Testis (tissue), 3 donors: ENCODE results near the gene DPYD. TPM values are rescaled to one million over a fixed set of nuclear protein-coding genes. Genes with fewer than 3 reads are reported as not detected.

Experiments used
- DNase-seq: peaks from one replicate; pipeline ENCODE4 v3.0.0-alpha.2; 2019
- H3K27ac ChIP-seq, 2 donors: fragments of 200-600 bp; sonication (generic); one replicate each; pipeline ENCODE4 v1.5.1; 2019
- H3K27me3 ChIP-seq: fragments of 200-600 bp; sonication (generic); one replicate; pipeline ENCODE4 v1.5.1; 2019
- H3K36me3 ChIP-seq: fragments of 200-600 bp; sonication (generic); one replicate; pipeline ENCODE4 v1.5.1; 2017; ENCODE audit warnings: low read depth; ENCODE audit errors: missing control alignments
- H3K4me1 ChIP-seq: fragments of 200-600 bp; sonication (generic); one replicate; pipeline ENCODE4 v1.5.1; 2019
- H3K4me3 ChIP-seq, 2 donors: fragments of 200-600 bp; sonication (generic); one replicate each; pipeline ENCODE4 v1.5.1; 2017 to 2019
- H3K9me3 ChIP-seq: fragments of 200-600 bp; sonication (generic); one replicate; pipeline ENCODE4 v1.5.1; 2017
- POLR2A ChIP-seq: fragments of 450-650 bp; IDR thresholded peaks from one replicate; pipeline ENCODE4 v1.6.1; 2017; ENCODE audit warnings: antibody characterized with exemption, mild to moderate bottlenecking, moderate library complexity
- WGBS, 2 donors: methylation state at CpG; one replicate each; pipeline ENCODE4 v1.1.5; 2018; 5-methylcytosine and 5-hydroxymethylcytosine counted together
- intact Hi-C: fragments of 100-400 bp; cut with DNase I; formaldehyde crosslinking; loops from one replicate; pipeline ENCODE4 v1.15.1; 2023; ENCODE audit warnings: low total_unique reads
- polyA plus RNA-seq: library from polyadenylated mRNA; stranded (reverse); fragments of 350-450 nt; fragmentation: Illumina TruSeq; extraction: RNeasy Lipid Tissue Mini Kit (QIAGEN cat#74804); gene quantifications from one replicate; pipeline ENCODE4 v1.2.3, GENCODE V29; 2014; ENCODE audit warnings: low read depth, low replicate concordance; ENCODE audit not compliant: insufficient read depth
- total RNA-seq, 2 donors: library from RNA; depleted of rRNA; stranded (reverse); fragments of >200 nt; gene quantifications; one replicate each; pipeline ENCODE4 v1.2.3, GENCODE V29; 2016
- TF ChIP-seq, protein P1 (sequence below), 3 experiments: fragments of 450-650 bp in 2 of 3; fragments of 200-600 bp in 1 of 3; sonication (generic) in 1 of 3; IDR thresholded peaks; one replicate each; pipeline ENCODE4 v1.5.1; 2016 to 2019; ENCODE audit warnings: antibody characterized with exemption in 3 of 3, mild to moderate bottlenecking in 2 of 3, moderate library complexity in 1 of 3

Gene DPYD
- total and polyA plus RNA-seq, 3 donors from 2014 or later = 6.7 to 14.7 (median 11.5) TPM

DNA sequence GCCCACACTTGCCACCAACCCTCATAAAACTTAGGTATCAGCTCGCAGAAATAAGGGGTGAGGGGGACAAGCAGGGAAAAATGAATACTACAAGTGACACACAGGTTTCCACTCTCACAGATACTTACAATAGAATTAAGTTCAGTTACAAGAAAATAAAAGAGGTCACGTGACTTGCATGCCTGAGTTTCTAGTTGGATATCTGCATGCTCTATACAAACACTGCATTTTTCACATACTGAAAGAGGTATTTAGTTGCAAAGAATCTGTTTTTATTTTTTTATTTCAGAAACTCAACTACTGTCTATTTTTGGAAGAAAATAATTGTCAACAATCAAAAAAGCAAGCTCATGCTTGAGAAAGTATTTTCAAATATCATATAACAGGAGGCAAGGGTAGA, 43.5 kb downstream of the DPYD start:
- intact Hi-C loops = no loop called here
- H3K4me1 ChIP-seq = no peaks in the 10 kb centered on the region
- TF ChIP-seq, protein P1, sequence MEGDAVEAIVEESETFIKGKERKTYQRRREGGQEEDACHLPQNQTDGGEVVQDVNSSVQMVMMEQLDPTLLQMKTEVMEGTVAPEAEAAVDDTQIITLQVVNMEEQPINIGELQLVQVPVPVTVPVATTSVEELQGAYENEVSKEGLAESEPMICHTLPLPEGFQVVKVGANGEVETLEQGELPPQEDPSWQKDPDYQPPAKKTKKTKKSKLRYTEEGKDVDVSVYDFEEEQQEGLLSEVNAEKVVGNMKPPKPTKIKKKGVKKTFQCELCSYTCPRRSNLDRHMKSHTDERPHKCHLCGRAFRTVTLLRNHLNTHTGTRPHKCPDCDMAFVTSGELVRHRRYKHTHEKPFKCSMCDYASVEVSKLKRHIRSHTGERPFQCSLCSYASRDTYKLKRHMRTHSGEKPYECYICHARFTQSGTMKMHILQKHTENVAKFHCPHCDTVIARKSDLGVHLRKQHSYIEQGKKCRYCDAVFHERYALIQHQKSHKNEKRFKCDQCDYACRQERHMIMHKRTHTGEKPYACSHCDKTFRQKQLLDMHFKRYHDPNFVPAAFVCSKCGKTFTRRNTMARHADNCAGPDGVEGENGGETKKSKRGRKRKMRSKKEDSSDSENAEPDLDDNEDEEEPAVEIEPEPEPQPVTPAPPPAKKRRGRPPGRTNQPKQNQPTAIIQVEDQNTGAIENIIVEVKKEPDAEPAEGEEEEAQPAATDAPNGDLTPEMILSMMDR (IDR thresholded peaks at IDR 0.05) = no peak
- no peak for DNase-seq
- H3K4me3 ChIP-seq = no peak overlapping the region
- no peaks in the 10 kb centered on the region for H3K9me3 ChIP-seq
- H3K27me3 ChIP-seq = no peaks in the 10 kb centered on the region
- no peak overlapping the region for H3K27ac ChIP-seq
- 90 to 94% methylated on average over 2 of the region's 2 CpGs for WGBS, 2 donors
- H3K36me3 ChIP-seq = no peaks in the 10 kb centered on the region

- TF ChIP-seq POLR2A = no peak
- TF ChIP-seq, protein P1 (IDR thresholded peaks at IDR 0.05) = no peak
- no peaks in the 10 kb centered on the region for H3K36me3 ChIP-seq
These were observed 44.8 kb downstream of the DPYD start for GRCh38 chr1:97875996-97876395.

DNA sequence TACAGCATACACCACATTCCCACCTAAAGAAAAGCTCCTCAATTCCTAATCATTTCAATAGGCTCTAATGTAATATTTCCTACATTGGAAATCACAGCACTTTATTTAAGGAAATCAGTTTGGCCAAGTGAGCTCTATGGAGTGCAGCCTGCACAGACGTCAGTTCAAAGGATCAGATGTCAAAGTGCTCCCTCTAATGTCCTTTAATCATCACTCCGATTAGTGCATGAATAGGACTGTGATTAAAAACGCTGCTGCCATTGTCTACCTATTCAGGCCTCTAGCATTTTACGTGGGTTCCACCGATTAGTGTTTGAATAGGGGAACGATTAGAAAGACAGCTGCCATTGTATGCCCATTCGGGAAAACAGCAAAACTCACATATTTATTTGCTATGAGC, 50.2 kb downstream of the DPYD start:
- DNase-seq = no peak
- Histone ChIP-seq H3K27ac (no peak overlapping the region), H3K27me3 (no peaks in the 10 kb centered on the region), H3K4me3 (no peak overlapping the region), H3K9me3 (no peaks in the 10 kb centered on the region), H3K4me1 (no peaks in the 10 kb centered on the region), H3K36me3 (no peaks in the 10 kb centered on the region)
- intact Hi-C loops = no loop called here
- TF ChIP-seq POLR2A = no peak
- TF ChIP-seq, protein P1 (IDR thresholded peaks at IDR 0.05) = no peak
- WGBS, 2 donors = 84 to 86% methylated on average over 7 of the region's 7 CpGs

More at GRCh38 chr1:97875996-97876395, 44.8 kb downstream of the DPYD start:
- 97 to 98% methylated on average over 3 of the region's 3 CpGs for WGBS, 2 donors
- no peaks in the 10 kb centered on the region for H3K9me3 ChIP-seq
- no peaks in the 10 kb centered on the region for H3K4me1 ChIP-seq
- no peak overlapping the region for H3K27ac ChIP-seq
- intact Hi-C loops = no loop called here
- no peak for DNase-seq
- H3K4me3 ChIP-seq = no peak overlapping the region
- no peaks in the 10 kb centered on the region for H3K27me3 ChIP-seq

DNA sequence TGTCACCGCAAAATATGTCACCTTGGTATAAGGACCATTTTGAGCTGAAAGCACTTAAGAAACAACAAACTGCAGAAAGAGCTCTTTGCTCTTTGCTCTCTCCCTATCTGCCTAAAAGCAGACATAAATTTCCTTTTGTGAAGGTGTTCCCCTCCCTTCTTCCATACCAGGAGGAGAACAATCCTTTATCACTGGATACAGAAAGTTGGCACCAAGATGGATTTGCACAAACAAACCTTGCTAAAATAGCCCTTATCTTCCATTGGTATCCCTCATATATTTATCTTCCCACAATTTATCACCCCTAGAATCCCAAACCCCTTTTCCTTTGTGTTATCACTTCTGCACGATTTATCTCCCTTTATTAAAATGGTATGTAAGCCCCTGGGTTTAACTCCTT, 51.4 kb downstream of the DPYD start:
- no peaks in the 10 kb centered on the region for H3K4me1 ChIP-seq
- H3K27me3 ChIP-seq = no peaks in the 10 kb centered on the region
- no peak for DNase-seq
- no peaks in the 10 kb centered on the region for H3K9me3 ChIP-seq
- WGBS, 2 donors = 24 to 33% methylated on average over 2 of the region's 2 CpGs
- H3K36me3 ChIP-seq = no peaks in the 10 kb centered on the region
- no peak overlapping the region for H3K27ac ChIP-seq
- no peak overlapping the region for H3K4me3 ChIP-seq
- no peak for TF ChIP-seq POLR2A
- TF ChIP-seq, protein P1 (IDR thresholded peaks at IDR 0.05) = no peak
- intact Hi-C loops = no loop called here

GRCh38 chr1:97867127-97867526, 53.7 kb downstream of the DPYD start:
- Histone ChIP-seq H3K27me3 (no peaks in the 10 kb centered on the region), H3K27ac (no peak overlapping the region), H3K4me3 (no peak overlapping the region), H3K36me3 (no peaks in the 10 kb centered on the region), H3K4me1 (no peaks in the 10 kb centered on the region), H3K9me3 (no peaks in the 10 kb centered on the region)
- no peak for DNase-seq
- WGBS, 2 donors = 85 to 86% methylated on average over 4 of the region's 4 CpGs
- no peak for TF ChIP-seq POLR2A
- intact Hi-C loops = no loop called here
